ENCODE results near the gene SCGB1C1.
"Not testable (repeated sequence)": the region's sequence is repeated elsewhere in the genome, so short reads cannot be mapped to it uniquely, and the experiment has no call there.

The SCGB1C1 gene

DNA sequence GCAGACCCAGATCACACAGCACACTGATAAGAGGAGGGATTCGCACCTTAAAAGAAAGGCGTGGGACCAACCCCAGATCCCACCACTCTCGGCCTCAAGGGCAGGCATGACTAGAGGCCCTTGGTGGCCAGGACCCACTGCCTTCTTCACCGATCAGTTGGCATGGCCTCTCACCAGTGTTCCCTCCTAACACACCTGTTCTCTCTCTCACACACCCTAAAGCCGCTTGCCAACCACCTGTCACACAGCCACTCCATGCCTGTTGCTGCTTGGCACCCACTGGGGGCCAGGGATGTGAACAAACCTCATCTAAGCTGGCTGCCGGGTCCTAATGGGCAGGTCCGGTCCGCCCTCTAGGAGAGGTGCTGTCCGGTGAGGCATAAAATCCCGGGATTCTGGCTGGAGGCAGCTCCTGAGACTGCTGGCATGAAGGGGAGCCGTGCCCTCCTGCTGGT is at the start of gene SCGB1C1:
TSS of gene SCGB1C1 (plus strand) at position 405 of the 455 bp plus-strand sequence. CDS start at position 427, 22 bp downstream.
- DNase-seq (ENCODE audit: low read depth): not testable (repeated sequence)

DNA sequence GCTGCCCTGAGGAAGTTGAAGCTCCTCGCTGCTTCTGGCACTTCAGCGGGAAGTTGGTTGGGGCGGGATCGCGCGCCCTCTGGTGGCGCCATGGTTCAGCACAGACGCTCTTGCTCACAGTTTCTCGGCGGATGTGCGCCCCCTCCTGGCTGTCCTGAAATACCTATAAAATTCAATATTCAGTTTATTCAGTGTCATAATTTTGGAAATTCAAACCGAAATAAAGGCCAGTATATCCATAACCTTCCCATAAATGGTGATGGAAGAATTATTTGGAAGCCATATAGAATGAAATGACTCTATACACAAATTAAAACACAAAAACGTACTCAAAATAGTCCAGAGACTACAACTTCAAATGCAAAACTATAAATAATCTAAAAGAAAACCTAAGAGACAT is 12.6 kb upstream of the SCGB1C1 start:
- DNase-seq (ENCODE audit: low read depth): not testable (repeated sequence)

GRCh38 chr11:189200-189783 is 3.6 kb upstream of the SCGB1C1 start:
- not testable (repeated sequence) for DNase-seq (ENCODE audit: low read depth)

GRCh38 chr11:189843-190311 is 3.0 kb upstream of the SCGB1C1 start:
- DNase-seq (ENCODE audit: low read depth): not testable (repeated sequence)

- DNase-seq (ENCODE audit: low read depth): not testable (repeated sequence)
These were observed 2.3 kb upstream of the SCGB1C1 start for GRCh38 chr11:190546-190945.

DNA sequence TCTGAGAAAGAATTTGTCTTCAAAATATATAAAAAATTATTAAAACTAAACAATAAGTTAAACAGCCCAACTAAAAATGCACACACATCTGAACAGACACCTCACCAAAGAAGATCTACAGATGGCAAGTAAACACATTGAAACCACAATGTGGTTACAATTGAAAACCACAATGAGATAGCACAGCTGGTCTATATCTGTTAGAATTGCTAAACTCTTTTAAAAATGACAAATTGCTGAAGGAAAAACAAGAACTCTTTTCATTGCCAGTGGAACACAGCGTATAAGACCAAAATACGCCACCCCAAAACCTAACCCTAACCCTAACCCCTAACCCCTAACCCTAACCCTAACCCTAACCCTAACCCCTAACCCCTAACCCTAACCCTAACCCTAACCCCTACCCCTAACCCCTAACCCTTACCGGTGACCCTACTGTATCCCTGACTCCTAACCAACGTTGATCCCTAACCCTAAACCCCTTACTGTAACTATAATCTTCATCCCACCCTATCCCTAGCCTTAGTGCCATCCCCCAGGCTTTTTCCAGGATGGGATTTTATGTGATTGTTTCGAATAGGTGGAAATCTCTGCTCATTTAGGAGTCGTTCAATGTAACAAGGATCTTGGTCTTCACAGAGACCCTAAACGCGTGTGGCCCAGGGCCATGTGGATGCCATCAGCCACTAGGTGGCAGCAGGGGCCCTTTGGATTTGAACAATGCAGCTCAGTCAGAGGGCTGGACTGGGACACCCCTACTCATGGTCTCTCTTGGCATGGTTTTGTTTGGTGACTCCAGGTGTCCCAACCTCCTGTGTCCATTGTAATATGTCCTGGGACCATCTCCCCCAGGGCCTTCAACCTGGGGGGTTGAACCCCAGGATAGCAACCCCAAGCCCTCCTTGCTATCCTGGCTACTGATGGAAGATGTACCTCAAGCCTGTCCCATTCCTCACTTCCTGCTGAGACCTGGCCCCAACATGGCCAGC is 1.1 kb upstream of the SCGB1C1 start:
- DNase-seq (ENCODE audit: low read depth): not testable (repeated sequence)

GRCh38 chr11:193481-193880 is 603 bp downstream of the SCGB1C1 start:
- not testable (repeated sequence) for DNase-seq (ENCODE audit: low read depth)

DNA sequence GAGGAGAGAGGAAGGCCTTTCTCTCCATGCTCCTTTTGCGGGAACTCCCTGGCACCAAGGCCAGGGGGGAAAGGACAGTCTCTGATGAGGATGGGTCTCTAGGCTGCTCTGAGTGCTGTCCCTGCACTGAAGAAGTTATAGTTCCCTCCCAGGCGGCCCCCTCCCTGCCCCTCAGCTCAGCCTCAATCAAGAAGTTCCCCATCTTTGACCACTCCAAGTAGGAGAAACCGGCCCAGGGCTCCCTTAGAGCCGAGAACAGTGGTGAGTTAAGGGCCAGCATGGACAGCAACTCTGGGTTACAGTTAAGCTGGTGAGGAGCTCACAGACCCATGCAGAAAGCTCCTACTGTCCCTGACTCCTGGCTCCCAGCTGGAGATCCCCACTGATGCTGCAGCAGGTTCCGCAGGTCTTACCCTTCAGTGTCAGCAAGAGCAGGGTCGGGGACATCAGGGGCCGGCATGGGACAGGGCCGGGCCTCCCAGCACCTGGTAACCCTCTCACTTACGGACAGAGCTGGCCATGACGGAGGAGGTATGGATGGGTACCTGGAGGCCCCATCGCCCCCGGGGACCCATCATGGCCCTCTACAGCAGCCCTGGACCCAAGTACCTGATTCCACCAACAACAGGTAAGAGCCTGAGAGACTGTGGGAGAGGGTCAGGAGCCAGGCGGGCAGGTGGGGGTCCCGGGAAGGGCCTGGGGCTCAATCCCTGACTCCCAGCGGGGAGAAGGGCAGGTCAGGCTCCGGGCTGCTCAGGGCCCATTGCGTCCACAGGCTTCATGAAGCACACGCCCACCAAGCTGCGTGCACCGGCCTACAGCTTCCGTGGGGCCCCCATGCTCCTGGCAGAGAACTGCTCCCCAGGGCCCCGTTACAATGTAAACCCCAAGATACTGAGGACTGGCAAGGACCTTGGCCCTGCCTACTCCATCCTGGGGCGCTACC is 4.2 kb downstream of the SCGB1C1 start:
- no peak for DNase-seq (ENCODE audit: low read depth)

GRCh38 chr11:197741-198235 is 4.9 kb downstream of the SCGB1C1 start:
- no peak for DNase-seq (ENCODE audit: low read depth)

- no peak for DNase-seq (ENCODE audit: low read depth)
These were observed 5.4 kb downstream of the SCGB1C1 start for GRCh38 chr11:198236-198806.

GRCh38 chr11:199004-199581 is 6.2 kb downstream of the SCGB1C1 start:
- DNase-seq (ENCODE audit: low read depth): no peak

DNA sequence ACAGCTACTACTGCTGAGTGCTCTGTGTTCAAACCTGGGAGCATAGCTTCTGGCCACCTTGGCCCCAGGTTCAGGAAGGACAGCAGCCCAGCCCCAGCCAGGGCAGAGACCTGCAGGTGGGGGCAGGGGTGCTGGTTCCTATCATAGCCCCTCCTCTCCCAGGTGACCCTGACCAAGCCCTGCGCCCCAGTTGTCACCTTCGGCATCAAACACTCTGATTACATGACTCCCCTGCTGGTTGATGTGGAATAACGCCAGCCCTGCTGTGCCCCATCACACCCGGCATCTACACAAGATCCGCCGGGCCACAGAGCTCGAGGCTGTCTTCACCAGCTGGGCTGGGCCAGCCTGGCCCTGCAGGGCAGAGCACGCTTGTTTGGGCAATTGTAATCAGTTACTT is 6.9 kb downstream of the SCGB1C1 start:
- no peak for DNase-seq (ENCODE audit: low read depth)

GRCh38 chr11:200224-201003 is 7.5 kb downstream of the SCGB1C1 start:
- DNase-seq (ENCODE audit: low read depth): no peak

DNA sequence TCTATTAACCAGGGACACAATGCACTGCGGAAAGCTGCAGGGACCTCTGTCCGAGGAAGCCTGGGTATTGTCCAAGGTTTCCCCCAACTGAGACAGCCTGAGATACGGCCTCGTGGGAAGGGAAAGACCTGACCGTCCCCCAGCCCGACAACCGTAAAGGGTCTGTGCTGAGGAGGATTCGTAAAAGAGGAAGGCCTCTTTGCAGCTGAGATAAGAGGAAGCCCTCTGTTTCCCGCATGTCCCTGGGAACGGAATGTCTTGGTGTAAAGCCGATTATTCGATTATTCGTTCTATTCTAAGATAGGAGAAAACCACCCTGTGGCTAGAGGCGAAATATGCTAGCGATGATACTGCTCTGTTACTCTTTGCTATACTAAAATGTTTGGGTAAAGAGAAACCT is 9.1 kb downstream of the SCGB1C1 start:
- no peak for DNase-seq (ENCODE audit: low read depth)

DNA sequence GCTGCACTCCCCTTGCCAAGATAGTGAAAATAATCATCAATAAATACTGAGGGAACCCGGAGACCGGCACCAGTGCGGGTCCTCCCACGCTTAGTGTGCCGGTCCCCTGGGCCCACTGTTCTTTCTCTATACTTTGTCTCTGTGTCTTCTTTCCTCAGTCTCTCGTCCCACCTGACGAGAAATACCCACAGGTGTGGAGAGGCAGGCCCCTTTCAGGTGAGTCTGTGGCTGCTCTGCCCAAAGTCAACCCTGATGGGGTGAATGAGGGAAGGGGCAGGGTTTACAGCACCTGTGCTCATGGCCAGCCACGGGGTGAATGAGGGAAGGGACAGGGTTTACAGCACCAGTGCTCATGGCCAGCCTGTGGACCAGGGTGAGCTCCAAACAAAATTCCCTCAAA is 9.6 kb downstream of the SCGB1C1 start:
- DNase-seq (ENCODE audit: low read depth): no peak

- DNase-seq (ENCODE audit: low read depth): no peak
These were observed 10.4 kb downstream of the SCGB1C1 start for GRCh38 chr11:203056-203944.

GRCh38 chr11:203945-204586 is 11.2 kb downstream of the SCGB1C1 start:
- no peak for DNase-seq (ENCODE audit: low read depth)

GRCh38 chr11:204587-205109 is 11.8 kb downstream of the SCGB1C1 start:
- no peak for DNase-seq (ENCODE audit: low read depth)
